Keratinocyte (primary cell): ENCODE data around the gene TCFL5. TPM values are rescaled to one million over a fixed set of nuclear protein-coding genes. Genes with fewer than 3 reads are reported as not detected.

ENCODE experiments used
- DNase-seq: peaks from one replicate; pipeline ENCODE4 v3.0.0-alpha.2; 2011; ENCODE audit warnings: low read depth, missing footprints, low spot score
- FAIRE-seq: peaks from 2 replicates; lab custom pipeline; 2011; peaks lifted over from hg19 to GRCh38; lab: Jason Lieb, UNC
- H2AFZ ChIP-seq: 2 replicates; pipeline ENCODE4 v1.6.0; 2012; ENCODE audit warnings: low read length, control low read depth, inconsistent platforms; ENCODE audit not compliant: control insufficient read depth
- H3K27ac ChIP-seq: 2 replicates; pipeline ENCODE4 v1.5.1; 2011; ENCODE audit warnings: low read length; ENCODE audit not compliant: control insufficient read depth, insufficient read depth
- H3K27me3 ChIP-seq: 3 replicates; pipeline ENCODE4 v1.6.0; 2011; ENCODE audit warnings: low read length; ENCODE audit not compliant: control insufficient read depth, insufficient read depth; ENCODE audit errors: extremely low read depth
- H3K36me3 ChIP-seq, 2 experiments: 2 replicates in 1 of 2; 3 replicates in 1 of 2; pipeline ENCODE4 v1.5.1; 2011; ENCODE audit warnings: low read length in 2 of 2, mild to moderate bottlenecking in 1 of 2; ENCODE audit not compliant: control insufficient read depth in 2 of 2, insufficient read depth in 2 of 2; ENCODE audit errors: extremely low read depth in 1 of 2
- H3K4me1 ChIP-seq: 3 replicates; pipeline ENCODE4 v1.5.1; 2011; ENCODE audit warnings: low read length; ENCODE audit not compliant: control insufficient read depth, insufficient read depth; ENCODE audit errors: extremely low read depth
- H3K4me2 ChIP-seq: 3 replicates; pipeline ENCODE4 v1.6.0; 2011; ENCODE audit warnings: low read depth, low read length; ENCODE audit not compliant: control insufficient read depth, insufficient read depth; ENCODE audit errors: extremely low read depth
- H3K4me3 ChIP-seq, 3 experiments: fragments of 200-600 bp in 1 of 3; sonication (generic) in 1 of 3; 2 replicates in 2 of 3; 3 replicates in 1 of 3; pipeline ENCODE4 v1.5.1; 2011 to 2016; ENCODE audit warnings: low read length in 3 of 3, mild to moderate bottlenecking in 3 of 3, control low read depth in 2 of 3, inconsistent platforms in 1 of 3, low read depth in 1 of 3, mixed read lengths in 1 of 3, mixed run types in 1 of 3, moderate library complexity in 1 of 3; ENCODE audit not compliant: control insufficient read depth in 2 of 3, insufficient read depth in 2 of 3; ENCODE audit errors: extremely low read depth in 1 of 3
- H3K79me2 ChIP-seq: 2 replicates; pipeline ENCODE4 v1.6.0; 2012; ENCODE audit warnings: low read length; ENCODE audit not compliant: control insufficient read depth, insufficient read depth
- H3K9ac ChIP-seq: 3 replicates; pipeline ENCODE4 v1.6.0; 2011; ENCODE audit warnings: low read length; ENCODE audit not compliant: control insufficient read depth, insufficient read depth; ENCODE audit errors: extremely low read depth
- H3K9me1 ChIP-seq: 3 replicates; pipeline ENCODE4 v1.6.0; 2011; ENCODE audit warnings: low read length; ENCODE audit not compliant: control insufficient read depth, insufficient read depth; ENCODE audit errors: extremely low read depth
- H3K9me3 ChIP-seq: 2 replicates; pipeline ENCODE4 v1.5.1; 2012; ENCODE audit warnings: low read depth, low read length; ENCODE audit not compliant: control insufficient read depth
- H4K20me1 ChIP-seq: 3 replicates; pipeline ENCODE4 v1.6.0; 2011; ENCODE audit warnings: low read length; ENCODE audit not compliant: control insufficient read depth, insufficient read depth; ENCODE audit errors: extremely low read depth
- CTCF ChIP-seq, 3 experiments: IDR thresholded peaks in 1 of 3; conservative IDR thresholded peaks in 1 of 3; optimal IDR thresholded peaks in 1 of 3; 2 replicates in 2 of 3; 3 replicates in 1 of 3; pipeline versions ENCODE3 to v1.5.1; 2011; ENCODE audit warnings: low read length in 3 of 3, mild to moderate bottlenecking in 3 of 3, moderate library complexity in 2 of 3, control low read depth in 1 of 3, inconsistent platforms in 1 of 3; ENCODE audit not compliant: insufficient read depth in 2 of 3; ENCODE audit errors: extremely low read depth in 1 of 3
- EZH2 ChIP-seq: IDR thresholded peaks from one replicate; pipeline ENCODE4 v1.6.1; 2012; ENCODE audit warnings: inconsistent platforms, mild to moderate bottlenecking, low read length, moderate library complexity
- dilution Hi-C: fragments of 300-500 bp; cut with MboI; formaldehyde crosslinking; loops from one replicate; pipeline ENCODE4 v1.7.0; 2020; ENCODE audit warnings: low sequenced_read_pairs; ENCODE audit not compliant: extremely low pct_ligation_motif_present
- polyA plus RNA-seq, 5 experiments: library from polyadenylated mRNA; depleted of rRNA in 3 of 5; stranded (reverse) in 3 of 5; stranded (forward) in 1 of 5; unstranded in 1 of 5; fragments of >200 nt; gene quantifications; 1 replicate in 1 of 5; 2 replicates in 3 of 5; 3 replicates in 1 of 5; pipeline versions ENCODE4 v1.2.1 to v1.2.3, GENCODE V29; 2011 to 2012; ENCODE audit warnings: missing spikeins in 2 of 5, low read depth in 1 of 5, low replicate concordance in 1 of 5

TCFL5 gene
- polyA plus RNA-seq, 1 donor (not counting 4 experiments of a cell fraction or from before 2014, with no cell fraction given) = 14.6 TPM

- Histone ChIP-seq H3K27me3 (peaks cover 34% of the 10 kb centered on the region), H3K9me3 (no peaks in the 10 kb centered on the region), H4K20me1 (peaks cover 6% of the 10 kb centered on the region), H3K36me3 (peaks cover 4 to 24% of the 10 kb centered on the region in 2 experiments), H2AFZ (no peak overlapping the region), H3K9me1 (no peaks in the 10 kb centered on the region), H3K4me3 (no peak overlapping the region), H3K4me1 (peaks cover 21% of the 10 kb centered on the region), H3K79me2 (peaks cover 4% of the 10 kb centered on the region), H3K9ac (no peak overlapping the region), H3K4me2 (no peak overlapping the region), H3K27ac (no peak overlapping the region)
- dilution Hi-C loops = no loop called here
- FAIRE-seq (no peak), DNase-seq (no peak)
- TF ChIP-seq EZH2 = no peak
- TF ChIP-seq CTCF (optimal IDR thresholded peaks at IDR 0.05 in 1 of 3, IDR thresholded peaks at IDR 0.05 in 1 of 3, conservative IDR thresholded peaks at IDR 0.05 in 1 of 3; ENCODE audit: extremely low read depth in 1 of 3, insufficient read depth in 2 of 3, low read length in 3 of 3) = no peak
Measured at GRCh38 chr20:62814060-62814708, 47.4 kb downstream of the TCFL5 start.

- no peak overlapping the region for H3K9ac ChIP-seq
- no peak overlapping the region for H2AFZ ChIP-seq
- no peaks in the 10 kb centered on the region for H3K9me3 ChIP-seq
- no peak for TF ChIP-seq CTCF (optimal IDR thresholded peaks at IDR 0.05 in 1 of 3, IDR thresholded peaks at IDR 0.05 in 1 of 3, conservative IDR thresholded peaks at IDR 0.05 in 1 of 3; ENCODE audit: extremely low read depth in 1 of 3, insufficient read depth in 2 of 3, low read length in 3 of 3)
- no peak for TF ChIP-seq EZH2
- no peak overlapping the region for H3K4me2 ChIP-seq
- dilution Hi-C loops = no loop called here
- peaks cover 4% of the 10 kb centered on the region for H3K79me2 ChIP-seq
- peaks cover 18% of the 10 kb centered on the region for H3K4me1 ChIP-seq
- peaks cover 7% of the 10 kb centered on the region for H4K20me1 ChIP-seq
- FAIRE-seq = no peak
- no peaks in the 10 kb centered on the region for H3K9me1 ChIP-seq
- H3K4me3 ChIP-seq = no peak overlapping the region
- DNase-seq = no peak
- peaks cover 7 to 27% of the 10 kb centered on the region in 2 experiments for H3K36me3 ChIP-seq
- H3K27ac ChIP-seq = no peak overlapping the region
- peaks cover 29% of the 10 kb centered on the region for H3K27me3 ChIP-seq
Measured at GRCh38 chr20:62813588-62813987, 48.0 kb downstream of the TCFL5 start.
